ENCODE measurements around the gene FBXW10.
"Not testable (repeated sequence)": the region's sequence is repeated elsewhere in the genome, so short reads cannot be mapped to it uniquely, and the experiment has no call there.

FBXW10 gene

DNA sequence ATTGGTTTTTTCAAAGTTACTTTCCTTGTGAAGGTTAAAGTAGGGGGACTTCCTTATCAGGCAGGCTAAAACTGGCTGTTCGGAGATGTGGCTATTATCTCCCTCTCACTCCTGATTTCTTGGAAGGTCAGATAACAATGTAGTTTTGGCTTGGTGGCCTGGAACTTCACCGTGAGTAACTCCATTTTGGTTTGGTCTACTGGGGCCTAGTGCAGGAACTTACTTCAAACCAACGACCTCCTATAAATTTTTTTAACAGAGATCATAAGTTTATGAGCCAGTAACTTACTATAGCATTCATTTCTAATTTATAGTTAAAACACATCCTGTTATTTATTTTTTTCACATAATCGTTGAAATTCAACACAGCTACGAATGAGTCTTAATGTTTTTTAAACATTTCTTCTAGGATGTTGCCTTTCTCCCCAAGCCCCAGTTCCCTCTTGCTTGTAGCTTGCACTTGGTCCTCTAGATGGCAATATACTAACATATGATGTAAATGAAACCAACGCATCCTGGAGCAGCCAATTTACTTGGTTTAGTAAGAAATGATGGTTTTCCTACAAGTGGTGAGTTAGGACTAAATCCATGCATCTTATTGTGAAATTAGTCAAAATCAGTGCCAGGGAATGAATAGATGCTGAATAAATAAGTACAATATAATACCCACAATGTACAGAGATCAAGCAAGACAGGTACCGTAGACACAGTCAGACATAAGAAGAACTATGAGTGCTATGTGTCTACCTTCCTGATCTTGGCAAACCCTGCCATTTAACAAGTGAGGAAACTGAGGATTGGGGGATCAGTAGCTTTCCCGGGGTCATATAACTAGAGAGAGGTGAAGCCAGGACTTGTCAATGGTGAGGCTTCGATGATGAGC is 72.9 kb downstream of the FBXW10 start:
- not testable (repeated sequence) for H3K4me1 ChIP-seq (ENCODE audit: control insufficient read depth in 1 of 2, insufficient read depth in 1 of 2, low read depth in 1 of 2, low read length in 1 of 2); H3K36me3 ChIP-seq; H3K9me3 ChIP-seq; H3K27ac ChIP-seq; H3K4me3 ChIP-seq (ENCODE audit: low read depth in 1 of 2, low read length in 1 of 2); H3K27me3 ChIP-seq
- TF ChIP-seq, protein P1, sequence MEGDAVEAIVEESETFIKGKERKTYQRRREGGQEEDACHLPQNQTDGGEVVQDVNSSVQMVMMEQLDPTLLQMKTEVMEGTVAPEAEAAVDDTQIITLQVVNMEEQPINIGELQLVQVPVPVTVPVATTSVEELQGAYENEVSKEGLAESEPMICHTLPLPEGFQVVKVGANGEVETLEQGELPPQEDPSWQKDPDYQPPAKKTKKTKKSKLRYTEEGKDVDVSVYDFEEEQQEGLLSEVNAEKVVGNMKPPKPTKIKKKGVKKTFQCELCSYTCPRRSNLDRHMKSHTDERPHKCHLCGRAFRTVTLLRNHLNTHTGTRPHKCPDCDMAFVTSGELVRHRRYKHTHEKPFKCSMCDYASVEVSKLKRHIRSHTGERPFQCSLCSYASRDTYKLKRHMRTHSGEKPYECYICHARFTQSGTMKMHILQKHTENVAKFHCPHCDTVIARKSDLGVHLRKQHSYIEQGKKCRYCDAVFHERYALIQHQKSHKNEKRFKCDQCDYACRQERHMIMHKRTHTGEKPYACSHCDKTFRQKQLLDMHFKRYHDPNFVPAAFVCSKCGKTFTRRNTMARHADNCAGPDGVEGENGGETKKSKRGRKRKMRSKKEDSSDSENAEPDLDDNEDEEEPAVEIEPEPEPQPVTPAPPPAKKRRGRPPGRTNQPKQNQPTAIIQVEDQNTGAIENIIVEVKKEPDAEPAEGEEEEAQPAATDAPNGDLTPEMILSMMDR (IDR thresholded peaks at IDR 0.05), result peak; percentile 35

DNA sequence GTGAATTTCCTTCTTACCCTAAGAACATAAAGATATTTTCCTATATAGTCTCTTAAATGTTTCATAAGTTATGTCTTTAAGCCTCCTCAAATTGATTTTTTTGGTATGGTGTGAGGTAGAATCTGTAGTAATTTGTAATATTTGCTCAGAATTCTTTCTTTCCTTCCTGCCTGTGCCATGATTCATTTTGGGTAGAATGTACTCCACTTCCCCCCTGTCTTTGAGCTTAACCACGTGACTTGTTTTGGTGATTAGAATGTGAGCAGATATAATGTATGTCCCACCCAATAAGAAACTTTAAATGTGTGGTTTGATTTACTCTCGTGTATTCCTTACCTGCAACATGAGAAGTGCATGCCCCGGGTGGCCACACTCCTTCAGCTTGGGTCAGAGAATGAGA is 77.6 kb downstream of the FBXW10 start:
- H3K9me3 ChIP-seq; H3K36me3 ChIP-seq; H3K27me3 ChIP-seq; H3K4me3 ChIP-seq (ENCODE audit: low read depth in 1 of 2, low read length in 1 of 2); H3K27ac ChIP-seq; H3K4me1 ChIP-seq (ENCODE audit: control insufficient read depth in 1 of 2, insufficient read depth in 1 of 2, low read depth in 1 of 2, low read length in 1 of 2): not testable (repeated sequence)

DNA sequence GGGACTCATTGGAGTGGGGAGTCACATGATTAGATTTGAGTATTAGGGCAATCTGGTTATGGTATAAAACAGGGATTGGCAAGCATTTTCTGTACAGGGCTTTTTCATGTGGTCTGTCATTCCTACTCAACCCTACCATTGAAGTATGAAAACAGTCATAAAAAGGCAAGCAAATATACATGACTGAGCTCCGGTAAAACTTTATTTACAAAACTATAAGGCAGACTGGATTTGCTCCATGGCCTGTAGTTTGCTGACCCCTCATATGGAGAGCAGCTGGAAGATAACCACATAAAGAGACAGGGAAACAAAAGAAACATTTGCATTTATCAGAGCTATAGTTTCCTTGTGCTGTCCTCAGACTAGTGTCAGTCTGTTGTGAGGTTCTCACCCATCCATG is 83.8 kb downstream of the FBXW10 start:
- H3K36me3 ChIP-seq; H3K9me3 ChIP-seq; H3K4me1 ChIP-seq (ENCODE audit: control insufficient read depth in 1 of 2, insufficient read depth in 1 of 2, low read depth in 1 of 2, low read length in 1 of 2); H3K27ac ChIP-seq; H3K27me3 ChIP-seq; H3K4me3 ChIP-seq (ENCODE audit: low read depth in 1 of 2, low read length in 1 of 2): not testable (repeated sequence)
